Measurements from ENCODE around the gene SAP25. TPM values are rescaled to one million over a fixed set of nuclear protein-coding genes. Genes with fewer than 3 reads are reported as not detected.

SAP25 gene
- total and polyA plus RNA-seq, 2 of the 4 experiments (the other 2 are of a cell fraction) = 1.8 TPM; not detected in 1

GRCh38 chr7:100563809-100564400 lies 9.8 kb downstream of the SAP25 start:
- BruUV-seq (replicated peaks) = no TSS peak
- DNase-seq = peak; percentile 63
- Histone ChIP-seq H3K36me3 (ENCODE audit: control insufficient read depth, insufficient read depth, low read length) (no peaks in the 10 kb centered on the region), H2AK9ac (replicated peaks; ENCODE audit: low read depth, low read length, poor library complexity) (peak overlapping the region; percentile 93), H2BK120ac (ENCODE audit: low read depth, low read length) (no peak overlapping the region), H2BK5ac (ENCODE audit: low read depth, low read length, poor library complexity, severe bottlenecking) (no peak overlapping the region), H3K9me1 (ENCODE audit: insufficient read depth, low read length) (no peaks in the 10 kb centered on the region; the same call in 1 of the 2 replicates), H2AK5ac (ENCODE audit: low read depth, low read length) (peak overlapping the region; percentile 61; the same call in 1 of the 2 replicates), H3K56ac (ENCODE audit: extremely low read depth, insufficient read depth, low read length) (no peak overlapping the region), H2BK15ac (ENCODE audit: low read depth, low read length) (no peak overlapping the region), H3K14ac (replicated peaks; ENCODE audit: low read depth, low read length) (no peak overlapping the region), H3K9me3 (ENCODE audit: control insufficient read depth, insufficient read depth, low read length) (no peaks in the 10 kb centered on the region), H2AFZ (replicated peaks; ENCODE audit: low read length, poor library complexity) (peak overlapping the region; percentile 81), H4K5ac (ENCODE audit: low read depth, low read length) (no peak overlapping the region), H3K4me2 (ENCODE audit: low read depth, low read length) (no peak overlapping the region), H4K20me1 (ENCODE audit: insufficient read depth, low read length) (no peaks in the 10 kb centered on the region), H4K8ac (ENCODE audit: low read depth in 2 of 2, low read length in 2 of 2) (no peak overlapping the region), H3K23ac (ENCODE audit: low read depth, low read length) (no peak overlapping the region), H3K4ac (ENCODE audit: low read depth, low read length) (no peak overlapping the region), H4K91ac (ENCODE audit: insufficient read depth, low read depth, low read length) (no peak overlapping the region), H3K79me1 (ENCODE audit: low read depth in 1 of 2, low read length in 2 of 2) (no peaks in the 10 kb centered on the region), H2BK20ac (ENCODE audit: low read depth, low read length) (no peak overlapping the region; the same call in 1 of the 2 replicates), H3K4me1 (ENCODE audit: control insufficient read depth, insufficient read depth, low read length) (peaks cover 2% of the 10 kb centered on the region; the same call in 1 of the 2 replicates), H3K27ac (ENCODE audit: insufficient read depth, low read length) (no peak overlapping the region), H3K9ac (ENCODE audit: low read depth, low read length) (no peak overlapping the region), H3K18ac (ENCODE audit: low read depth, low read length) (no peak overlapping the region), H3K27me3 (ENCODE audit: control insufficient read depth, insufficient read depth, low read length) (no peaks in the 10 kb centered on the region), H3K4me3 (ENCODE audit: insufficient read depth, low read depth, low read length) (no peak overlapping the region)
- ATAC-seq (ENCODE audit: low read depth) = peak; percentile 94
- TF ChIP-seq CTCF (conservative IDR thresholded peaks at IDR 0.05; ENCODE audit: low read depth, low read length) = peak; percentile 89
- TF ChIP-seq RFX5 (IDR thresholded peaks at IDR 0.05; ENCODE audit: low read depth, low read length) = no peak
- TF ChIP-seq SMC3 (IDR thresholded peaks at IDR 0.05; ENCODE audit: low read depth, low read length) = peak; percentile 84
- no peak for TF ChIP-seq BHLHE40 (IDR thresholded peaks at IDR 0.05; ENCODE audit: low read depth, low read length)
- peak; percentile 84 for TF ChIP-seq RAD21 (IDR thresholded peaks at IDR 0.05; ENCODE audit: low read length)
- TF ChIP-seq POLR2A (IDR thresholded peaks at IDR 0.05; ENCODE audit: low read depth, low read length) = no peak
- in situ Hi-C loops (cut with MboI; ENCODE audit: low sequenced_read_pairs) = loop anchor here (5.0 kb wide), 1 partner anchor 92 kb away; no protein-coding TSS in a partner anchor
- intact Hi-C loops (cut with micrococcal nuclease) = loop anchor here (1.0 kb wide), 1 partner anchor 127 kb away; no protein-coding TSS in a partner anchor
- ChIA-PET POLR2A (ENCODE audit: unreplicated experiment) (interaction anchor here (0.6 kb wide), 1 partner anchor 20 kb away, joined by 5 read pairs; no protein-coding TSS in a partner anchor), CTCF (interaction anchor here (0.5 to 1.5 kb wide), 7 partner anchors 24 to 128 kb away, joined by 3 to 9 read pairs (median 4); no protein-coding TSS in a partner anchor)
- dilution Hi-C loops (cut with HindIII; ENCODE audit: low sequenced_read_pairs, unreplicated experiment) = no loop called here
- no CpG with 5 or more reads among the region's 12 CpGs for WGBS, 2 experiments (ENCODE audit: extremely low coverage in 2 of 2, insufficient read length in 1 of 2)
